Duodenal mucosa (tissue), 2 donors: Measurements from ENCODE around the gene NIPAL3.

ENCODE experiments used
- H3K27ac ChIP-seq: one replicate; pipeline ENCODE4 v1.7.0; 2013; ENCODE audit warnings: low read depth, low read length
- H3K27me3 ChIP-seq, 2 donors: one replicate each; pipeline ENCODE4 v1.7.0; 2013; ENCODE audit warnings: low read length in 2 of 2, control low read depth in 1 of 2; ENCODE audit not compliant: insufficient read depth in 2 of 2, control insufficient read depth in 1 of 2
- H3K36me3 ChIP-seq, 2 donors: one replicate each; pipeline ENCODE4 v1.7.0; 2013; ENCODE audit warnings: low read length in 2 of 2, control low read depth in 1 of 2; ENCODE audit not compliant: insufficient read depth in 2 of 2, control insufficient read depth in 1 of 2
- H3K4me1 ChIP-seq, 2 donors: one replicate each; pipeline ENCODE4 v1.7.0; 2013; ENCODE audit warnings: low read length in 2 of 2, control low read depth in 1 of 2; ENCODE audit not compliant: insufficient read depth in 2 of 2, control insufficient read depth in 1 of 2
- H3K4me3 ChIP-seq, 2 donors: one replicate each; pipeline ENCODE4 v1.7.0; 2013; ENCODE audit warnings: low read length in 2 of 2, low read depth in 1 of 2
- H3K9ac ChIP-seq, 2 donors: one replicate each; pipeline ENCODE4 v1.7.0; 2013; ENCODE audit warnings: low read length in 2 of 2, low read depth in 1 of 2
- H3K9me3 ChIP-seq, 2 donors: one replicate each; pipeline ENCODE4 v1.7.0; 2013; ENCODE audit warnings: low read length in 2 of 2, control low read depth in 1 of 2; ENCODE audit not compliant: control insufficient read depth in 1 of 2

Gene NIPAL3

GRCh38 chr1:24382165-24382577, 33.4 kb upstream of the NIPAL3 start:
- H3K27ac ChIP-seq = no peak overlapping the region
- H3K9ac ChIP-seq = no peak overlapping the region
- H3K9me3 ChIP-seq = no peaks in the 10 kb centered on the region
- peaks cover 15 to 18% of the 10 kb centered on the region in 2 donors for H3K4me1 ChIP-seq
- H3K27me3 ChIP-seq = no peaks in the 10 kb centered on the region
- H3K4me3 ChIP-seq = no peak overlapping the region
- peaks cover 0 to 10% of the 10 kb centered on the region in 2 donors for H3K36me3 ChIP-seq

DNA sequence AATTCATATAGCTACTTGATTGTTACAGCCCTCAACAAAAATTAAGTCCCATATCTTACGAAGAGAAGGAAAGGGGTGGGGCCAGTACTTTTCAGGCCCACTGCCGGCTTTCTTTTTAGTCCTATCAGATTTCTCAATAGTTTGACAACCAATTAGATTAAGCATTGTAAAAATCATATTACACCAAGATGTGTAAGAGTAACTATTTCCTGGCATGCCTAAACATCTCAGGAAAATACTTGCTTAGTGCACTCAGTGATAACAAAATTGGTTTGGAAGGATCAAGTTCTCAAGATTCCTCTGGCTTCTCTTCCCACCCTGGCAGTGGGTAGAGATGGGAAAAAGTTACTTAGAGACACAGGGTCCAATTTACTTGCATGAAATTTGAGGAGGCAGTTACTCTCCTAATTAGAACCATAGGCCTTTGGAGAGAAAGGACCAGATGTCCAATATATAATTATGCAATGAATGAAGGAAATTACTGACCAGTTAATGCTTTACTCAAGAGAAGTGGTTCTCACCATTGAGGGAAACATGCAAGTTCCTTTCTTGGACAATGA, 32.1 kb upstream of the NIPAL3 start:
- peaks cover 15 to 18% of the 10 kb centered on the region in 2 donors for H3K4me1 ChIP-seq
- no peak overlapping the region for H3K9ac ChIP-seq
- H3K27ac ChIP-seq = no peak overlapping the region

DNA sequence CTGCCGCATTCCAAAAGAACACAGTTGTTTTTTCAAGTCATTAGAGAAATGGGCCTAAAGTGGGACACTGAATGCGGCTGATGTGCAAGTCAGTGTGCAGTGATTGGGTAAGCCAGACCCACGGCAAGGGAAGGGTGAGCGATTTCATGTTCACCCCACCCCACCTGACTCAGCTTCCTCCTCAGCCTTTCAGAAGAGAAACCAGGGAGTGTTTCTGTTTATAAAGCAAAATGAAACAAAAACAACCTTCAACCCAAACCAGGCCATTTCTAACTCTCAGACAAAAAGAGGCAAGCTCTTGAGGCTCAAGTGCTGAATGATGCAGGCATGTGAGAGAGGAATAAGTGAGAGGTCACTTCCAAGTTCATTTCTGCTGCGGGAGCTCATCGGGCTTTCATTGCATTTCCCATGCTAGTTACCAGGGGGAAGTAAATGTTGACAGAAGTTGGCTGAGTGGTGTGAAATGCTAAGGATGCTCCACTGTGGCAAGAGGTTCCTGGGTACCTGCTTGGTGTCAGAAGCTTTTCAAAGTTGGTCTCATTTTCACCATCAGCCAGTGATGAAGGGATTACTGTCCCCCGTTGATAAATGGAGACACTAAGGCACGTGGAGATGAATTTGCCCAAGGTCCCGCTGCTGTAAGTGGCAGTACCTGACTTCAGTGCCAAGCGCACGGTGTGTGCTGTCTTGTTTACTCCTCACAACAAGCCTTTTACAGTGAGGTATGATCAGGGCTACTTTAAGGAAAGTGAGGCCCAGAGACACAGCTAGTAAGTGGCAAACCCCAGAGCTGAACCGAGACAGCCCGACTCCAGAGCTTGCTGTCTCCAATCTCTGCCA, 31.1 kb upstream of the NIPAL3 start:
- Histone ChIP-seq H3K9me3 (no peaks in the 10 kb centered on the region), H3K27me3 (no peaks in the 10 kb centered on the region), H3K27ac (no peak overlapping the region), H3K4me1 (peaks cover 15 to 18% of the 10 kb centered on the region in 2 donors), H3K36me3 (peaks cover 0 to 6% of the 10 kb centered on the region in 2 donors), H3K9ac (no peak overlapping the region), H3K4me3 (peak overlapping the region in 1 of 2 donors; percentile 20)

More for the DNA sequence above, 32.1 kb upstream of the NIPAL3 start:
- Histone ChIP-seq H3K4me3 (no peak overlapping the region), H3K9me3 (no peaks in the 10 kb centered on the region), H3K36me3 (peaks cover 0 to 10% of the 10 kb centered on the region in 2 donors), H3K27me3 (no peaks in the 10 kb centered on the region)

- peaks cover 0 to 6% of the 10 kb centered on the region in 2 donors for H3K36me3 ChIP-seq
- H3K4me3 ChIP-seq = no peak overlapping the region
- H3K27me3 ChIP-seq = no peaks in the 10 kb centered on the region
- no peak overlapping the region for H3K9ac ChIP-seq
- no peak overlapping the region for H3K27ac ChIP-seq
- no peaks in the 10 kb centered on the region for H3K9me3 ChIP-seq
- peaks cover 15 to 18% of the 10 kb centered on the region in 2 donors for H3K4me1 ChIP-seq
Measured at GRCh38 chr1:24385160-24385940, 30.3 kb upstream of the NIPAL3 start.

GRCh38 chr1:24386241-24386640, 29.4 kb upstream of the NIPAL3 start:
- Histone ChIP-seq H3K9me3 (no peaks in the 10 kb centered on the region), H3K9ac (no peak overlapping the region), H3K27me3 (no peaks in the 10 kb centered on the region), H3K4me3 (no peak overlapping the region), H3K4me1 (peaks cover 15 to 22% of the 10 kb centered on the region in 2 donors), H3K36me3 (peaks cover 0 to 6% of the 10 kb centered on the region in 2 donors), H3K27ac (no peak overlapping the region)

DNA sequence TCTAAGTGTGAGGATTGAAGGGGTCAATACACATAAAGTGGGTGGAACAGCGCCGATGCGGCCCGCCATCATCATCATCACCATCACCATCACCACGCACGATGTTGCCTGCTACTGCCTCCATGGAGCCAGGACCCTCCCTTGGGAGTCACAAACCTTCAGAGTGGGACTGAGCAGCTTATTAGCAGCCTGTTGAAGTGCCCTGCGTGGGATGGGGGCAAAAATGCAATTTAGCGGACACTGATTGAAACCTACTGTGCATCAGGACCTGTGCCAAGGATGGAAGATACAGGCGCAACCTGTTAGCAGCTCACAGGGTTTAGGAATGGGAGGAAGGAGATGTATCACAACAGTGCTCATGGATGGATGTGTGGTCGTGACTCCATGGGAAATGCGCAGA, 28.7 kb upstream of the NIPAL3 start:
- H3K27ac ChIP-seq = no peak overlapping the region
- no peaks in the 10 kb centered on the region for H3K27me3 ChIP-seq

DNA sequence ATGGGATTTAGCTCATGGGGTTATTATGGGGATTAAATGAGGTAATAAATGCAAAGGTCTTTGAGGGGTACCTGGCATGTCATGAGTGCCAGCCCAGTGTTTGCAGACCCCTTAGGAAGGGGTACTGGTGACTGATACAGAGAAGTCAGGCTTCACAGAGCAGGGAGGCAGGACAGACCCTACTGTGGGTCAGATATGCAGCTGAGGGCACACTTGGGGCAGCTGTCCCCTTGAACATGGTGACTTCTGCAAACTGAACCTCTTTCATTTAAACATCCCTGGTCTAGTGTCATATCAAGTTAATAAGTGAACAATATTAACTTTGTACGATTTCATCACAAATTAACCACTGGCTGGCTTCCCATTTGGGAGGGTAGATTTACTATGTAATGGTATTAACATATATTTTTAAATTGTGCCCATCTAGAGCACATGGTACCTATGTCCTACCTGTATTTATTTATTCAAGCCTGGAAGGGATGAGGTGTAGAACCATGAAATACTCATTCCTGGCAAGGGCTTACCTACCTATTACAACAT, 27.9 kb upstream of the NIPAL3 start:
- peaks cover 28 to 36% of the 10 kb centered on the region in 2 donors for H3K4me1 ChIP-seq
- H3K9ac ChIP-seq = no peak overlapping the region
- no peak overlapping the region for H3K4me3 ChIP-seq

More for the DNA sequence above, 28.7 kb upstream of the NIPAL3 start:
- Histone ChIP-seq H3K4me3 (no peak overlapping the region), H3K9ac (no peak overlapping the region), H3K9me3 (no peaks in the 10 kb centered on the region), H3K36me3 (peaks cover 0 to 5% of the 10 kb centered on the region in 2 donors), H3K4me1 (peaks cover 21 to 28% of the 10 kb centered on the region in 2 donors)

DNA sequence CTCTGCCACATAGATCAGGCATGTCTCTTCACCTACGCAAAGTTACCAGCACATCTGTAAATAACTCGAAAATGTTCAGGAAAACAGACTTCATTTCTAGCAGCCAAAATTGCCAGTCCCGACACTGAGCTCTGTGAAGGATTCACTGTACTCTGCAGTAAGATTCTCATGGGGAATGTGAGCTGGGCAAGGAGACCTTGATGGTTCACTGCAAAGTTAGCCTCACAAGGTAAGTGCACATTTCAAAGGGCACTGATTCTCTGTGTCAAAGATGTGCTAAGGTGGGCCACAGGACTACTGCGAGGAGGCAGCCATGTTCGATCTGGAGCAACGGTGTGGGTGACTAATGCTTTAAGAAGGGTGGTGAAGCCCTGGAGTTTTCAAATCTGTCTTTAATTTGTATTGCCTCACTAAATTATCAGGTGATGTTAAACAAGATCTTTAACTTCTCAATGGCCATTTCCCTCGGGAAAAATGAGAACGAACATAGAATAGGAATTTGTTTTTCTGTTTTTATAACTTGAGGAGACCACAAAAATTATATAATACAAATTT, 27.2 kb upstream of the NIPAL3 start:
- Histone ChIP-seq H3K36me3 (no peaks in the 10 kb centered on the region), H3K9ac (no peak overlapping the region), H3K27me3 (no peaks in the 10 kb centered on the region), H3K4me3 (no peak overlapping the region), H3K27ac (no peak overlapping the region), H3K4me1 (peaks cover 28 to 37% of the 10 kb centered on the region in 2 donors), H3K9me3 (no peaks in the 10 kb centered on the region)

More for the DNA sequence above, 27.9 kb upstream of the NIPAL3 start:
- no peaks in the 10 kb centered on the region for H3K27me3 ChIP-seq
- H3K36me3 ChIP-seq = no peaks in the 10 kb centered on the region
- H3K27ac ChIP-seq = no peak overlapping the region
- no peaks in the 10 kb centered on the region for H3K9me3 ChIP-seq

DNA sequence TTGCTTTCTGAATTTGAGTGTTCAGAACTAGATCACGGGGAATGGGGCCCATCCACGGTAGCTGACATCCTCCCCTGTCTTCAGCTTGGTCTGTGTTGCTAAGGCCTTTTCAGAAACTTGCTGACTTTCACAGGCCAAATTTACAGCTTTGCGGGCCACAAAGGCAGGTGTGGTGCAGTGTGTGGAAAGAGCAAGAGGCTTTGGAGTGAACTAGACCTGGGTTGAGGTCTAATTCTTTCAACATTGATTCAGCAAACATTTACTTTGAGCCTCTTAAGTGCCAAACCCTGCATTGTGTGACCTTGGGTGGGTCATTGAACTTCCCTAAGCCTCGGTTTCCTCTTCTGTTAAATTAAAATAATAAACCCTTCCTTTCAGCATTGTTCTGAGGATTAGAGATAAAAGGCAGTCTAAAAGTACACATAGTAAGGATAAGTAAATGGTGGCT, 26.3 kb upstream of the NIPAL3 start:
- Histone ChIP-seq H3K4me3 (no peak overlapping the region), H3K4me1 (peaks cover 23 to 33% of the 10 kb centered on the region in 2 donors), H3K27ac (no peak overlapping the region), H3K9ac (no peak overlapping the region), H3K27me3 (no peaks in the 10 kb centered on the region), H3K36me3 (no peaks in the 10 kb centered on the region), H3K9me3 (no peaks in the 10 kb centered on the region)
